H1 (cell line): ENCODE data around the gene RGS5. TPM values are rescaled to one million over a fixed set of nuclear protein-coding genes. Genes with fewer than 3 reads are reported as not detected.

Experiments used
- CTCF ChIA-PET: fragments of 300-600 bp; sonication (Branson Sonifier 250); formaldehyde crosslinking; loops from one replicate; lab custom pipeline; 2021; ENCODE audit not compliant: partially characterized antibody; lab: Charles Lee
- POLR2A ChIA-PET: fragments of 300-600 bp; sonication (Branson Sonifier 250); formaldehyde crosslinking; loops from one replicate; lab custom pipeline; 2021; ENCODE audit warnings: inconsistent platforms; ENCODE audit not compliant: partially characterized antibody; lab: Charles Lee
- DNase-seq, 2 experiments: peaks; one replicate each; pipeline versions ENCODE4 v3.0.0 to v3.0.0-alpha.2; 2010 to 2022; ENCODE audit warnings: low spot score in 2 of 2, low read depth in 1 of 2, mixed read lengths in 1 of 2
- FAIRE-seq: peaks from 2 replicates; lab custom pipeline; 2011; peaks lifted over from hg19 to GRCh38; lab: Jason Lieb, UNC
- H2AFZ ChIP-seq: 2 replicates; pipeline ENCODE4 v1.8.1; 2012; ENCODE audit warnings: low read length, inconsistent platforms
- H2AK5ac ChIP-seq: 2 replicates; pipeline ENCODE4 v1.6.1; 2013; ENCODE audit warnings: low read depth, low read length
- H2BK120ac ChIP-seq: replicated peaks from 2 replicates; pipeline ENCODE3; 2013; ENCODE audit warnings: low read depth, low read length, inconsistent platforms
- H2BK12ac ChIP-seq: 2 replicates; pipeline ENCODE4 v1.6.1; 2013; ENCODE audit warnings: low read depth, low read length
- H2BK15ac ChIP-seq: 2 replicates; pipeline ENCODE4 v1.6.1; 2013; ENCODE audit warnings: low read length
- H2BK20ac ChIP-seq: 2 replicates; pipeline ENCODE4 v1.6.1; 2013; ENCODE audit warnings: low read length
- H2BK5ac ChIP-seq: 2 replicates; pipeline ENCODE4 v1.6.1; 2013; ENCODE audit warnings: low read depth, low read length
- H3K14ac ChIP-seq: 2 replicates; pipeline ENCODE4 v1.6.1; 2013; ENCODE audit warnings: inconsistent platforms; ENCODE audit not compliant: insufficient read length
- H3K18ac ChIP-seq: 2 replicates; pipeline ENCODE4 v1.6.1; 2013; ENCODE audit warnings: low read length; ENCODE audit errors: extremely low read depth
- H3K23ac ChIP-seq: 2 replicates; pipeline ENCODE4 v1.6.1; 2013; ENCODE audit warnings: inconsistent platforms; ENCODE audit not compliant: insufficient read length
- H3K23me2 ChIP-seq: 2 replicates; pipeline ENCODE4 v1.6.1; 2013; ENCODE audit warnings: low read depth, low read length
- H3K27ac ChIP-seq: 2 replicates; pipeline ENCODE4 v1.6.1; 2011; ENCODE audit warnings: low read depth, low read length, inconsistent platforms
- H3K27me3 ChIP-seq, 4 experiments: replicated peaks in 1 of 4; 1 replicate in 1 of 4; 2 replicates in 3 of 4; pipeline versions ENCODE4 v1.6.1 to v1.8.1; 2011 to 2013; ENCODE audit warnings: low read length in 3 of 4, mild to moderate bottlenecking in 3 of 4, inconsistent platforms in 2 of 4, mixed read lengths in 2 of 4, moderate library complexity in 1 of 4; ENCODE audit not compliant: control insufficient read depth in 3 of 4, insufficient read depth in 3 of 4; ENCODE audit errors: extremely low read depth in 1 of 4
- H3K36me3 ChIP-seq, 4 experiments: 2 replicates each; pipeline versions ENCODE4 v1.6.1 to v1.8.1; 2011 to 2013; ENCODE audit warnings: mild to moderate bottlenecking in 4 of 4, low read length in 3 of 4, moderate library complexity in 2 of 4, control low read depth in 1 of 4, inconsistent platforms in 1 of 4; ENCODE audit not compliant: insufficient read depth in 4 of 4, control insufficient read depth in 2 of 4
- H3K4ac ChIP-seq: replicated peaks from 2 replicates; pipeline ENCODE3; 2013; ENCODE audit warnings: low read length, low read depth, mixed read lengths, inconsistent platforms; ENCODE audit not compliant: insufficient read length
- H3K4me1 ChIP-seq, 4 experiments: replicated peaks in 1 of 4; 1 replicate in 1 of 4; 2 replicates in 3 of 4; pipeline versions ENCODE4 v1.6.1 to v1.8.1; 2011 to 2013; ENCODE audit warnings: low read length in 3 of 4, inconsistent platforms in 2 of 4, mixed read lengths in 1 of 4; ENCODE audit not compliant: insufficient read depth in 4 of 4, control insufficient read depth in 3 of 4
- H3K4me2 ChIP-seq, 2 experiments: 2 replicates each; pipeline versions ENCODE4 v1.6.1 to v1.8.1; 2011 to 2013; ENCODE audit warnings: low read depth in 2 of 2, low read length in 2 of 2, control low read depth in 1 of 2, inconsistent platforms in 1 of 2, mild to moderate bottlenecking in 1 of 2; ENCODE audit not compliant: insufficient read depth in 1 of 2
- H3K4me3 ChIP-seq, 4 experiments: fragments of 200-600, 300-600 bp in 1 of 4; sonication (generic), shearing (Covaris generic), sonication (Bioruptor Twin) in 1 of 4; 2 replicates each; pipeline versions ENCODE4 v1.5.1 to v1.8.1; 2011 to 2016; ENCODE audit warnings: low read length in 4 of 4, low read depth in 3 of 4, control low read depth in 2 of 4, inconsistent platforms in 2 of 4, mild to moderate bottlenecking in 2 of 4, mixed read lengths in 1 of 4, moderate library complexity in 1 of 4; ENCODE audit not compliant: insufficient read depth in 2 of 4; ENCODE audit errors: extremely low read depth in 1 of 4
- H3K56ac ChIP-seq: replicated peaks from 2 replicates; pipeline ENCODE3; 2013; ENCODE audit warnings: low read depth, mild to moderate bottlenecking, mixed read lengths, low read length, inconsistent platforms; ENCODE audit not compliant: insufficient read length
- H3K79me1 ChIP-seq: 2 replicates; pipeline ENCODE4 v1.6.1; 2013; ENCODE audit warnings: low read depth, low read length, control low read depth
- H3K79me2 ChIP-seq, 2 experiments: 2 replicates each; pipeline versions ENCODE4 v1.6.1 to v1.8.1; 2012 to 2013; ENCODE audit warnings: low read length in 2 of 2, mild to moderate bottlenecking in 2 of 2, inconsistent platforms in 1 of 2; ENCODE audit not compliant: insufficient read depth in 2 of 2, control insufficient read depth in 1 of 2
- H3K9ac ChIP-seq, 4 experiments: replicated peaks in 1 of 4; 1 replicate in 1 of 4; 2 replicates in 3 of 4; pipeline versions ENCODE4 v1.6.1 to v1.8.1; 2011 to 2013; ENCODE audit warnings: low read depth in 3 of 4, low read length in 3 of 4, control low read depth in 2 of 4, mild to moderate bottlenecking in 2 of 4, moderate library complexity in 2 of 4, inconsistent platforms in 1 of 4; ENCODE audit errors: extremely low read depth in 1 of 4
- H3K9me3 ChIP-seq, 2 experiments: 2 replicates each; pipeline versions ENCODE4 v1.6.1 to v1.8.1; 2012 to 2013; ENCODE audit warnings: mild to moderate bottlenecking in 2 of 2, moderate library complexity in 2 of 2, control low read depth in 1 of 2, inconsistent platforms in 1 of 2, low read depth in 1 of 2, low read length in 1 of 2, mixed read lengths in 1 of 2; ENCODE audit not compliant: insufficient read depth in 2 of 2
- H4K20me1 ChIP-seq, 2 experiments: replicated peaks in 1 of 2; 2 replicates each; pipeline versions ENCODE3 to v1.8.1; 2011 to 2013; ENCODE audit warnings: inconsistent platforms in 2 of 2, low read length in 2 of 2, mild to moderate bottlenecking in 1 of 2; ENCODE audit not compliant: insufficient read depth in 2 of 2, control insufficient read depth in 1 of 2
- H4K5ac ChIP-seq: 2 replicates; pipeline ENCODE4 v1.6.1; 2013; ENCODE audit warnings: low read length, low read depth, mixed read lengths, inconsistent platforms; ENCODE audit not compliant: insufficient read length
- H4K8ac ChIP-seq: 2 replicates; pipeline ENCODE4 v1.8.0; 2013; ENCODE audit warnings: mild to moderate bottlenecking, moderate library complexity, low read length, inconsistent platforms; ENCODE audit not compliant: insufficient read depth; ENCODE audit errors: extremely low read depth
- H4K91ac ChIP-seq: replicated peaks from 2 replicates; pipeline ENCODE3; 2013; ENCODE audit warnings: low read length, mixed read lengths, inconsistent platforms; ENCODE audit not compliant: insufficient read length
- CBX8 ChIP-seq: fragments of 300-800, 300-1000 bp; sonication (generic); IDR thresholded peaks from 2 replicates; pipeline ENCODE4 v1.7.1; 2016; ENCODE audit warnings: low read depth, low read length, borderline replicate concordance
- CEBPB ChIP-seq: IDR thresholded peaks from 2 replicates; pipeline ENCODE4 v1.6.1; 2012; ENCODE audit warnings: low read depth, low read length
- EP300 ChIP-seq, 2 experiments: IDR thresholded peaks; 1 replicate in 1 of 2; 2 replicates in 1 of 2; pipeline ENCODE4 v1.6.1; 2011 to 2012; ENCODE audit warnings: low read depth in 2 of 2, low read length in 2 of 2, mild to moderate bottlenecking in 2 of 2, borderline replicate concordance in 1 of 2, inconsistent platforms in 1 of 2, moderate library complexity in 1 of 2
- FOSL1 ChIP-seq: IDR thresholded peaks from 2 replicates; pipeline ENCODE4 v1.6.1; 2011; ENCODE audit warnings: mild to moderate bottlenecking, low read depth, low read length, moderate library complexity; ENCODE audit not compliant: insufficient read depth
- NANOG ChIP-seq: IDR thresholded peaks from 2 replicates; pipeline ENCODE4 v1.6.1; 2011; ENCODE audit warnings: low read length, low read depth, mild to moderate bottlenecking, inconsistent platforms; ENCODE audit not compliant: insufficient read depth, poor library complexity, severe bottlenecking
- POU5F1 ChIP-seq: IDR thresholded peaks from 2 replicates; pipeline ENCODE4 v1.6.1; 2011; ENCODE audit warnings: low read depth, mild to moderate bottlenecking, low read length, moderate library complexity
- RAD21 ChIP-seq, 2 experiments: IDR thresholded peaks in 1 of 2; conservative IDR thresholded peaks in 1 of 2; 2 replicates each; pipeline ENCODE4 v1.6.1; 2011; ENCODE audit warnings: low read depth in 2 of 2, low read length in 2 of 2, improper control_type of control experiment in 1 of 2, inconsistent platforms in 1 of 2, mild to moderate bottlenecking in 1 of 2, moderate library complexity in 1 of 2
- SAP30 ChIP-seq: fragments of 300-600 bp; sonication (generic); IDR thresholded peaks from 2 replicates; pipeline ENCODE4 v1.7.1; 2012; ENCODE audit warnings: low read length, moderate library complexity, mild to moderate bottlenecking, inconsistent platforms; ENCODE audit not compliant: insufficient read depth, insufficient replicate concordance
- SIN3A ChIP-seq, 2 experiments: IDR thresholded peaks in 1 of 2; conservative IDR thresholded peaks in 1 of 2; 2 replicates each; pipeline ENCODE4 v1.6.1; 2011 to 2012; ENCODE audit warnings: low read length in 2 of 2, improper control_type of control experiment in 1 of 2, low read depth in 1 of 2, mild to moderate bottlenecking in 1 of 2
- SP1 ChIP-seq: IDR thresholded peaks from 2 replicates; pipeline ENCODE4 v1.6.1; 2011; ENCODE audit warnings: low read depth, low read length
- WGBS, 2 experiments: shearing (Covaris generic) in 1 of 2; methylation state at CpG; one replicate each; pipeline versions ENCODE4 v1.1.6 to v1.1.7; 2013 to 2015; ENCODE audit warnings: low lambda C conversion rate in 2 of 2, mixed read lengths in 2 of 2, inconsistent platforms in 1 of 2, low coverage in 1 of 2, missing lambda C conversion rate in 1 of 2; ENCODE audit not compliant: insufficient replicate concordance in 2 of 2, insufficient coverage in 1 of 2, insufficient read length in 1 of 2; ENCODE audit errors: extremely low coverage in 1 of 2, missing lambda C conversion rate in 1 of 2; 5-methylcytosine and 5-hydroxymethylcytosine counted together
- polyA plus RNA-seq, 7 experiments: library from polyadenylated mRNA; depleted of rRNA in 3 of 7; stranded (reverse) in 5 of 7; unstranded in 2 of 7; fragments of >200 nt in 5 of 7; fragments of 200-250 nt in 2 of 7; gene quantifications; 1 replicate in 5 of 7; 2 replicates in 1 of 7; 4 replicates in 1 of 7; pipeline versions ENCODE4 v1.2.1 to v1.2.3, GENCODE V29; 2011 to 2013; ENCODE audit warnings: missing spikeins in 2 of 7, mixed read lengths in 2 of 7
- total RNA-seq: library from RNA; stranded (reverse); fragmentation: NEBNext Ultra II Directional; extraction: Animal tissue kit (Norgen Biotek cat#: 25700); gene quantifications from 2 replicates; pipeline ENCODE4 v1.2.1, GENCODE V29; 2021
- TF ChIP-seq, protein P1 (sequence below): IDR thresholded peaks from 2 replicates; pipeline ENCODE4 v1.6.1; 2012; ENCODE audit warnings: inconsistent platforms

RGS5 gene
- total and polyA plus RNA-seq, 2 of the 8 experiments (the other 6 are each of a cell fraction or from before 2014, with no cell fraction given), result 75.5 to 103 TPM

DNA sequence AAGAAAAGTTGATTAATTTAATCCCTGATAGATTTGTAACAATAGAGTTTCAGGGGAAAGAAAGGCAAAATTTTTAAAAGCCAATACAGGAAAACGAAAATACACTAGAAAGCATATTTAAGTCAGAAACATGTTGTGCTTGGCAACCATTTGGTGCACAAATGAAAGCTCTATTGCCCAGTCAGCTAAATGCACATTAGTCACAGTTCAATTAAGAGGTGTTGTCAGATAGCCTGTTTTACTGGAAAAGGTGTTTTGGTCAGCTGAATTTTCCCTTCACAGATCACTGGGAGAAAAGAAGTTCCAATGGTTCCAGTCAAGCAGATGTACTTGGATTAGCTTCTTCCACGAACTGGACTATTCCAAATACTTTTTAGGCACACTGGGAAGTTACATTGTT lies 108.1 kb downstream of the RGS5 start:
- Histone ChIP-seq H2BK120ac (no peak overlapping the region), H3K14ac (no peak overlapping the region), H3K27me3 (no peaks in the 10 kb centered on the region), H3K4me3 (no peak overlapping the region), H4K5ac (no peak overlapping the region), H3K79me1 (no peaks in the 10 kb centered on the region), H3K18ac (no peak overlapping the region), H3K27ac (no peak overlapping the region), H2AK5ac (no peak overlapping the region), H2BK12ac (no peak overlapping the region), H2BK15ac (no peak overlapping the region), H4K20me1 (no peaks in the 10 kb centered on the region), H3K4me1 (no peaks in the 10 kb centered on the region; a peak in 1 of 7 replicates), H3K23ac (no peak overlapping the region), H3K79me2 (no peaks in the 10 kb centered on the region), H3K9ac (no peak overlapping the region), H4K91ac (no peak overlapping the region), H3K23me2 (no peaks in the 10 kb centered on the region), H3K56ac (no peak overlapping the region), H4K8ac (no peak overlapping the region), H2AFZ (no peak overlapping the region), H2BK20ac (no peak overlapping the region), H3K36me3 (no peaks in the 10 kb centered on the region), H3K9me3 (no peaks in the 10 kb centered on the region), H2BK5ac (no peak overlapping the region), H3K4ac (no peak overlapping the region), H3K4me2 (no peak overlapping the region)
- CTCF ChIA-PET, result interaction anchor here (1.7 kb wide), 1 partner anchor 23 kb away, joined by 7 read pairs; no protein-coding TSS in a partner anchor
- WGBS, 2 experiments, result 75% methylated on average over 2 of the region's 2 CpGs; no CpG with 5 or more reads in 1 of the 2 experiments
- FAIRE-seq (no peak), DNase-seq (no peak)
- POLR2A ChIA-PET, result no interaction called here
- TF ChIP-seq POU5F1 (no peak), RAD21 (IDR thresholded peaks at IDR 0.05 in 1 of 2, conservative IDR thresholded peaks at IDR 0.05 in 1 of 2; ENCODE audit: low read depth in 2 of 2, low read length in 2 of 2) (no peak), SP1 (no peak), FOSL1 (no peak), SIN3A (conservative IDR thresholded peaks at IDR 0.05 in 1 of 2, IDR thresholded peaks at IDR 0.05 in 1 of 2; ENCODE audit: low read depth in 1 of 2, low read length in 2 of 2) (no peak), EP300 (IDR thresholded peaks at IDR 0.05; ENCODE audit: borderline replicate concordance in 1 of 2, low read depth in 2 of 2, low read length in 2 of 2) (no peak), NANOG (no peak), SAP30 (no peak), CBX8 (no peak), CEBPB (no peak)
- TF ChIP-seq, protein P1, sequence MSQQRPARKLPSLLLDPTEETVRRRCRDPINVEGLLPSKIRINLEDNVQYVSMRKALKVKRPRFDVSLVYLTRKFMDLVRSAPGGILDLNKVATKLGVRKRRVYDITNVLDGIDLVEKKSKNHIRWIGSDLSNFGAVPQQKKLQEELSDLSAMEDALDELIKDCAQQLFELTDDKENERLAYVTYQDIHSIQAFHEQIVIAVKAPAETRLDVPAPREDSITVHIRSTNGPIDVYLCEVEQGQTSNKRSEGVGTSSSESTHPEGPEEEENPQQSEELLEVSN, result no peak
